ENCODE results near the gene PRSS16. TPM values are rescaled to one million over a fixed set of nuclear protein-coding genes. Genes with fewer than 3 reads are reported as not detected.
A peak's percentile ranks its signal among the peaks of the same experiment; 100 is the strongest.

The PRSS16 gene
- total RNA-seq, 3 donors from 2014 or later: 0.80 to 31.0 (median 12.8) TPM

GRCh38 chr6:27238010-27238983 is 9.2 kb upstream of the PRSS16 start:
- H3K4me1 ChIP-seq: no peaks in the 10 kb centered on the region
- peaks cover 0 to 93% of the 10 kb centered on the region in 2 donors for H3K27me3 ChIP-seq
- H3K4me3 ChIP-seq: peak overlapping the region in 1 of 3 donors; percentile 6
- intact Hi-C loops (cut with DNase I; ENCODE audit: low total_unique reads): no loop called here
- no peaks in the 10 kb centered on the region for H3K9me3 ChIP-seq
- TF ChIP-seq POLR2AphosphoS5 (IDR thresholded peaks at IDR 0.05): no peak
- no peak for TF ChIP-seq CTCF (IDR thresholded peaks at IDR 0.05)
- TF ChIP-seq POLR2A (IDR thresholded peaks at IDR 0.05): no peak
- DNase-seq (ENCODE audit: low spot score in 2 of 2): no peak
- H3K27ac ChIP-seq: no peak overlapping the region
- no peaks in the 10 kb centered on the region for H3K36me3 ChIP-seq

- DNase-seq (ENCODE audit: low spot score in 2 of 2): no peak
- Histone ChIP-seq H3K4me1 (no peaks in the 10 kb centered on the region), H3K9me3 (no peaks in the 10 kb centered on the region), H3K36me3 (no peaks in the 10 kb centered on the region), H3K27me3 (peaks cover 0 to 91% of the 10 kb centered on the region in 2 donors), H3K27ac (no peak overlapping the region), H3K4me3 (no peak overlapping the region)
- intact Hi-C loops (cut with DNase I; ENCODE audit: low total_unique reads): no loop called here
- TF ChIP-seq POLR2A (IDR thresholded peaks at IDR 0.05): no peak
- no peak for TF ChIP-seq POLR2AphosphoS5 (IDR thresholded peaks at IDR 0.05)
- no peak for TF ChIP-seq CTCF (IDR thresholded peaks at IDR 0.05)
These were observed 8.2 kb upstream of the PRSS16 start for GRCh38 chr6:27239258-27239657.

- H3K27me3 ChIP-seq: peaks cover 0 to 91% of the 10 kb centered on the region in 2 donors
- H3K27ac ChIP-seq: no peak overlapping the region
- H3K4me1 ChIP-seq: no peaks in the 10 kb centered on the region
- H3K4me3 ChIP-seq: no peak overlapping the region
- no peak for TF ChIP-seq CTCF (IDR thresholded peaks at IDR 0.05)
- TF ChIP-seq POLR2AphosphoS5 (IDR thresholded peaks at IDR 0.05): no peak
- TF ChIP-seq POLR2A (IDR thresholded peaks at IDR 0.05): no peak
- no peak for DNase-seq (ENCODE audit: low spot score in 2 of 2)
- H3K36me3 ChIP-seq: no peaks in the 10 kb centered on the region
- H3K9me3 ChIP-seq: no peaks in the 10 kb centered on the region
- intact Hi-C loops (cut with DNase I; ENCODE audit: low total_unique reads): no loop called here
These were observed 6.1 kb upstream of the PRSS16 start for GRCh38 chr6:27241443-27241842.

- intact Hi-C loops (cut with DNase I; ENCODE audit: low total_unique reads): no loop called here
- TF ChIP-seq CTCF (IDR thresholded peaks at IDR 0.05): no peak
- TF ChIP-seq POLR2AphosphoS5 (IDR thresholded peaks at IDR 0.05): no peak
- TF ChIP-seq POLR2A (IDR thresholded peaks at IDR 0.05): no peak
- no peak overlapping the region for H3K4me3 ChIP-seq
These were observed 4.8 kb upstream of the PRSS16 start for GRCh38 chr6:27242589-27243265.

GRCh38 chr6:27248783-27249182 is 1.3 kb downstream of the PRSS16 start:
- no peak overlapping the region for H3K27ac ChIP-seq
- H3K36me3 ChIP-seq: no peaks in the 10 kb centered on the region
- no peak overlapping the region for H3K4me3 ChIP-seq
- H3K9me3 ChIP-seq: no peaks in the 10 kb centered on the region
- intact Hi-C loops (cut with DNase I; ENCODE audit: low total_unique reads): no loop called here
- TF ChIP-seq CTCF (IDR thresholded peaks at IDR 0.05) (no peak), POLR2AphosphoS5 (IDR thresholded peaks at IDR 0.05) (no peak), POLR2A (IDR thresholded peaks at IDR 0.05) (no peak)
- no peak for DNase-seq (ENCODE audit: low spot score in 2 of 2)
- no peaks in the 10 kb centered on the region for H3K4me1 ChIP-seq
- peaks cover 0 to 39% of the 10 kb centered on the region in 2 donors for H3K27me3 ChIP-seq

More at GRCh38 chr6:27242589-27243265, 4.8 kb upstream of the PRSS16 start:
- H3K27ac ChIP-seq: no peak overlapping the region
- peaks cover 0 to 89% of the 10 kb centered on the region in 2 donors for H3K27me3 ChIP-seq
- H3K36me3 ChIP-seq: no peaks in the 10 kb centered on the region
- no peak for DNase-seq (ENCODE audit: low spot score in 2 of 2)
- no peaks in the 10 kb centered on the region for H3K9me3 ChIP-seq
- no peaks in the 10 kb centered on the region for H3K4me1 ChIP-seq
